GM12878 (cell line): ENCODE measurements around the gene IL17B. TPM values are rescaled to one million over a fixed set of nuclear protein-coding genes. Genes with fewer than 3 reads are reported as not detected.

Experiments
- ATAC-seq: fragments of 200-7000 bp; cut with Tn5 transposase; 3 replicates; pipeline ENCODE4 v1.9.1; 2020; ENCODE audit warnings: mild to moderate bottlenecking, moderate library complexity
- BruUV-seq: library from RNA; stranded (reverse); fragments of 400-500 nt; replicated peaks from 2 replicates; lab custom pipeline; 2021; lab: Mats Ljungman, UMichigan
- CTCF ChIA-PET: fragments of 300-600 bp; sonication (Branson Sonifier 250); formaldehyde crosslinking; extraction: SDS; loops from one replicate; lab custom pipeline; 2021; ENCODE audit warnings: inconsistent platforms; lab: Yijun Ruan, JAX
- POLR2A ChIA-PET: fragments of 350-600 bp; formaldehyde crosslinking; extraction: SDS; loops from one replicate; lab custom pipeline; 2021; ENCODE audit warnings: inconsistent platforms; lab: Charles Lee
- RAD21 ChIA-PET: fragments of 300-600 bp; sonication (Branson Sonifier 250); formaldehyde crosslinking; loops from one replicate; lab custom pipeline; 2023; ENCODE audit warnings: antibody characterized with exemption; ENCODE audit not compliant: unreplicated experiment; lab: Charles Lee
- SMC1A ChIA-PET: fragments of 300-600 bp; sonication (Branson Sonifier 250); formaldehyde crosslinking; loops from one replicate; lab custom pipeline; 2023; ENCODE audit not compliant: unreplicated experiment, uncharacterized antibody; lab: Charles Lee
- DNase-seq: peaks from one replicate; pipeline ENCODE4 v3.0.0-alpha.2; 2011; ENCODE audit warnings: low read depth, low spot score
- FAIRE-seq: peaks from 3 replicates; lab custom pipeline; 2011; peaks lifted over from hg19 to GRCh38; lab: Jason Lieb, UNC
- H2AFZ ChIP-seq: 2 replicates; pipeline ENCODE4 v1.6.0; 2011; ENCODE audit warnings: low read depth, low read length, control low read depth; ENCODE audit not compliant: control insufficient read depth
- H3K27ac ChIP-seq: 2 replicates; pipeline ENCODE4 v1.5.1; 2011; ENCODE audit warnings: control low read depth; ENCODE audit not compliant: control insufficient read depth, insufficient read depth
- H3K27me3 ChIP-seq, 2 experiments: replicated peaks in 1 of 2; 2 replicates each; pipeline versions ENCODE4 v1.6.0 to v1.6.1; 2011; ENCODE audit warnings: low read length in 1 of 2; ENCODE audit not compliant: control insufficient read depth in 2 of 2, insufficient read depth in 2 of 2
- H3K36me3 ChIP-seq, 2 experiments: 2 replicates each; pipeline ENCODE4 v1.5.1; 2011; ENCODE audit warnings: low read length in 1 of 2; ENCODE audit not compliant: control insufficient read depth in 2 of 2, insufficient read depth in 2 of 2
- H3K4me1 ChIP-seq: 2 replicates; pipeline ENCODE4 v1.6.1; 2011; ENCODE audit warnings: mild to moderate bottlenecking, low read length, moderate library complexity, mixed read lengths; ENCODE audit not compliant: control insufficient read depth, insufficient read depth
- H3K4me2 ChIP-seq: 2 replicates; pipeline ENCODE4 v1.6.0; 2011; ENCODE audit warnings: control low read depth; ENCODE audit not compliant: control insufficient read depth, insufficient read depth
- H3K4me3 ChIP-seq: fragments of 200-600 bp; sonication (generic); 2 replicates; pipeline ENCODE4 v1.5.1; 2016
- H3K79me2 ChIP-seq: 2 replicates; pipeline ENCODE4 v1.6.0; 2011; ENCODE audit warnings: low read length; ENCODE audit not compliant: control insufficient read depth, insufficient read depth
- H3K9ac ChIP-seq: 2 replicates; pipeline ENCODE4 v1.8.0; 2011; ENCODE audit warnings: low read length, control low read depth, mixed read lengths; ENCODE audit not compliant: control insufficient read depth, insufficient read depth
- H3K9me3 ChIP-seq: replicated peaks from 3 replicates; pipeline ENCODE4 v1.5.1; 2011; ENCODE audit warnings: mild to moderate bottlenecking, low read length; ENCODE audit not compliant: control insufficient read depth, insufficient read depth
- H4K20me1 ChIP-seq: 2 replicates; pipeline ENCODE4 v1.6.0; 2011; ENCODE audit not compliant: control insufficient read depth, insufficient read depth
- BHLHE40 ChIP-seq, 2 experiments: fragments of 450-650 bp in 1 of 2; IDR thresholded peaks; 2 replicates each; pipeline ENCODE4 v1.6.1; 2011 to 2017; ENCODE audit warnings: low read depth in 2 of 2, borderline replicate concordance in 1 of 2, improper control_type of control experiment in 1 of 2, low read length in 1 of 2, mild to moderate bottlenecking in 1 of 2
- SUZ12 ChIP-seq: fragments of 200-600 bp; sonication (generic); IDR thresholded peaks from one replicate; pipeline ENCODE4 v1.6.1; 2018; ENCODE audit warnings: antibody characterized with exemption, mild to moderate bottlenecking; ENCODE audit not compliant: unreplicated experiment
- WGBS: methylation state at CpG from one replicate; pipeline ENCODE4 v1.1.6; 2016; ENCODE audit warnings: low lambda C conversion rate; ENCODE audit not compliant: insufficient replicate concordance, insufficient coverage; ENCODE audit errors: missing lambda C conversion rate; 5-methylcytosine and 5-hydroxymethylcytosine counted together
- in situ Hi-C: fragments of 300-500 bp; cut with MboI; formaldehyde crosslinking; loops from 9 replicates; pipeline ENCODE4 v1.14.3; 2018; ENCODE audit warnings: mixed read lengths
- intact Hi-C: fragments of 100-400 bp; cut with micrococcal nuclease; formaldehyde crosslinking; loops from one replicate; pipeline ENCODE4 v1.14.2; 2022; ENCODE audit not compliant: unreplicated experiment
- polyA plus RNA-seq, 11 experiments: library from polyadenylated mRNA; depleted of rRNA in 4 of 11; unstranded in 6 of 11; stranded (reverse) in 5 of 11; fragments of >200 nt; fragmentation: Nextera tagmentation in 4 of 11; fragmentation: Illumina TruSeq in 1 of 11; extraction: Ambion mirVana in 4 of 11; extraction: Trizol in 1 of 11; gene quantifications; 1 replicate in 1 of 11; 2 replicates in 10 of 11; pipeline versions ENCODE4 v1.2.1 to v1.2.3, GENCODE V29; 2011 to 2016; ENCODE audit warnings: inconsistent platforms in 2 of 11, missing spikeins in 2 of 11, low read depth in 1 of 11
- total RNA-seq, 4 experiments: library from RNA; depleted of rRNA in 3 of 4; stranded (reverse); fragments of >200 nt in 3 of 4; fragmentation: Illumina TruSeq in 1 of 4; extraction: Trizol in 1 of 4; gene quantifications; 2 replicates each; pipeline versions ENCODE4 v1.2.1 to v1.2.3, GENCODE V29; 2013 to 2021
- TF ChIP-seq, protein P1 (sequence below): fragments of 450-650 bp; IDR thresholded peaks from 2 replicates; pipeline ENCODE4 v1.6.1; 2017; ENCODE audit warnings: mild to moderate bottlenecking, moderate library complexity

IL17B gene
- total and polyA plus RNA-seq, 10 of the 15 experiments (the other 5 are each of a cell fraction or from before 2014, with no cell fraction given): not detected

- SMC1A ChIA-PET: interaction anchor here (0.9 to 1.4 kb wide), 2 partner anchors 9 to 109 kb away, joined by 3 to 5 read pairs; no protein-coding TSS in a partner anchor
- no peak overlapping the region for H3K4me2 ChIP-seq
- H4K20me1 ChIP-seq: no peaks in the 10 kb centered on the region
- BruUV-seq: no TSS peak
- no peak overlapping the region for H2AFZ ChIP-seq
- no peak for ATAC-seq
- no peaks in the 10 kb centered on the region; the same call in 2 of the 3 replicates for H3K9me3 ChIP-seq
- TF ChIP-seq SUZ12 (no peak), BHLHE40 (IDR thresholded peaks at IDR 0.05; ENCODE audit: borderline replicate concordance in 1 of 2, low read depth in 2 of 2, low read length in 1 of 2) (peak; percentile 25 to 60; a peak in 2 of 4 replicates)
- TF ChIP-seq, protein P1, sequence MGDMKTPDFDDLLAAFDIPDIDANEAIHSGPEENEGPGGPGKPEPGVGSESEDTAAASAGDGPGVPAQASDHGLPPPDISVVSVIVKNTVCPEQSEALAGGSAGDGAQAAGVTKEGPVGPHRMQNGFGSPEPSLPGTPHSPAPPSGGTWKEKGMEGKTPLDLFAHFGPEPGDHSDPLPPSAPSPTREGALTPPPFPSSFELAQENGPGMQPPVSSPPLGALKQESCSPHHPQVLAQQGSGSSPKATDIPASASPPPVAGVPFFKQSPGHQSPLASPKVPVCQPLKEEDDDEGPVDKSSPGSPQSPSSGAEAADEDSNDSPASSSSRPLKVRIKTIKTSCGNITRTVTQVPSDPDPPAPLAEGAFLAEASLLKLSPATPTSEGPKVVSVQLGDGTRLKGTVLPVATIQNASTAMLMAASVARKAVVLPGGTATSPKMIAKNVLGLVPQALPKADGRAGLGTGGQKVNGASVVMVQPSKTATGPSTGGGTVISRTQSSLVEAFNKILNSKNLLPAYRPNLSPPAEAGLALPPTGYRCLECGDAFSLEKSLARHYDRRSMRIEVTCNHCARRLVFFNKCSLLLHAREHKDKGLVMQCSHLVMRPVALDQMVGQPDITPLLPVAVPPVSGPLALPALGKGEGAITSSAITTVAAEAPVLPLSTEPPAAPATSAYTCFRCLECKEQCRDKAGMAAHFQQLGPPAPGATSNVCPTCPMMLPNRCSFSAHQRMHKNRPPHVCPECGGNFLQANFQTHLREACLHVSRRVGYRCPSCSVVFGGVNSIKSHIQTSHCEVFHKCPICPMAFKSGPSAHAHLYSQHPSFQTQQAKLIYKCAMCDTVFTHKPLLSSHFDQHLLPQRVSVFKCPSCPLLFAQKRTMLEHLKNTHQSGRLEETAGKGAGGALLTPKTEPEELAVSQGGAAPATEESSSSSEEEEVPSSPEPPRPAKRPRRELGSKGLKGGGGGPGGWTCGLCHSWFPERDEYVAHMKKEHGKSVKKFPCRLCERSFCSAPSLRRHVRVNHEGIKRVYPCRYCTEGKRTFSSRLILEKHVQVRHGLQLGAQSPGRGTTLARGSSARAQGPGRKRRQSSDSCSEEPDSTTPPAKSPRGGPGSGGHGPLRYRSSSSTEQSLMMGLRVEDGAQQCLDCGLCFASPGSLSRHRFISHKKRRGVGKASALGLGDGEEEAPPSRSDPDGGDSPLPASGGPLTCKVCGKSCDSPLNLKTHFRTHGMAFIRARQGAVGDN: peak; percentile 51; the same call in 1 of the 2 replicates
- RAD21 ChIA-PET: no interaction called here
- intact Hi-C loops: no loop called here
- in situ Hi-C loops: no loop called here
- CTCF ChIA-PET: interaction anchor here (0.6 to 1.7 kb wide), 2 partner anchors 9 to 81 kb away, joined by 3 to 11 read pairs; no protein-coding TSS in a partner anchor
- H3K4me1 ChIP-seq: 0 out of 2 replicates have a peak, but pooled peaks cover 2% of the 10 kb centered on the region
- H3K9ac ChIP-seq: no peak overlapping the region
- POLR2A ChIA-PET: no interaction called here
- no peak overlapping the region for H3K27ac ChIP-seq
- no peak for DNase-seq
- no peak for FAIRE-seq
- 40% methylated on average over 4 of the region's 4 CpGs for WGBS
- H3K4me3 ChIP-seq: no peak overlapping the region
- H3K36me3 ChIP-seq: no peaks in the 10 kb centered on the region
- H3K79me2 ChIP-seq: no peaks in the 10 kb centered on the region
- no peaks in the 10 kb centered on the region for H3K27me3 ChIP-seq
Observed at GRCh38 chr5:149425729-149426128, 46.6 kb upstream of the IL17B start.
